ENCODE results near the gene PNLDC1. TPM values are rescaled to one million over a fixed set of nuclear protein-coding genes. Genes with fewer than 3 reads are reported as not detected.
"Not testable (repeated sequence)": the region's sequence is repeated elsewhere in the genome, so short reads cannot be mapped to it uniquely, and the experiment has no call there.

Gene PNLDC1
- total and polyA plus RNA-seq, 11 donors, result 0.04 to 0.67 (median 0.20) TPM; not detected in 6

DNA sequence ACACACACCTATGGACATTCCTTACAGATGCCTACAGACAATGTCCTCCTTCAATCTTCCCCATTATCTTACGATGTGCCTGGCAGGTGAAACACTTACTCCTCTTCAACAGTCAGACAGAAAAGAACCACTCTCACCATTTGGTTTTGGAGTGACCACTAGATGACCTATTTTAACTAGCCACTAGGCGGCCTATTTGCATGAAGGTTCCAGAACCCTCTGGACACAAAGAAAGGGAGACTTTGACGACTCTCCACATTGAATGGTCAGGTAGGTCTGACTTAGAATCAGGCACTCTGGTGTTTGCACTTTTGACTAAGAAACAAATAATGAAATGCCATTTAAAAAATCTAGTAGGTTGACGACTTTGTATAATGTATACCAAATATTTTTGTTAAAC, 42.0 kb downstream of the PNLDC1 start:
- DNase-seq (no peak), ATAC-seq (no peak)
- H3K9me3 ChIP-seq, result no peaks in the 10 kb centered on the region
- 72 to 81% (median 77%) methylated on average over 4 of the region's 4 CpGs for WGBS, 4 donors
- peaks cover 0 to 3% (median 0%) of the 10 kb centered on the region in 12 donors for H3K4me1 ChIP-seq
- no peak overlapping the region for H3K27ac ChIP-seq
- H3K4me3 ChIP-seq, result no peak overlapping the region
- H3K27me3 ChIP-seq, result no peaks in the 10 kb centered on the region
- H3K36me3 ChIP-seq, result no peaks in the 10 kb centered on the region
- intact Hi-C loops (cut with DNase I), result no loop called here
- TF ChIP-seq, protein P1, sequence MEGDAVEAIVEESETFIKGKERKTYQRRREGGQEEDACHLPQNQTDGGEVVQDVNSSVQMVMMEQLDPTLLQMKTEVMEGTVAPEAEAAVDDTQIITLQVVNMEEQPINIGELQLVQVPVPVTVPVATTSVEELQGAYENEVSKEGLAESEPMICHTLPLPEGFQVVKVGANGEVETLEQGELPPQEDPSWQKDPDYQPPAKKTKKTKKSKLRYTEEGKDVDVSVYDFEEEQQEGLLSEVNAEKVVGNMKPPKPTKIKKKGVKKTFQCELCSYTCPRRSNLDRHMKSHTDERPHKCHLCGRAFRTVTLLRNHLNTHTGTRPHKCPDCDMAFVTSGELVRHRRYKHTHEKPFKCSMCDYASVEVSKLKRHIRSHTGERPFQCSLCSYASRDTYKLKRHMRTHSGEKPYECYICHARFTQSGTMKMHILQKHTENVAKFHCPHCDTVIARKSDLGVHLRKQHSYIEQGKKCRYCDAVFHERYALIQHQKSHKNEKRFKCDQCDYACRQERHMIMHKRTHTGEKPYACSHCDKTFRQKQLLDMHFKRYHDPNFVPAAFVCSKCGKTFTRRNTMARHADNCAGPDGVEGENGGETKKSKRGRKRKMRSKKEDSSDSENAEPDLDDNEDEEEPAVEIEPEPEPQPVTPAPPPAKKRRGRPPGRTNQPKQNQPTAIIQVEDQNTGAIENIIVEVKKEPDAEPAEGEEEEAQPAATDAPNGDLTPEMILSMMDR (IDR thresholded peaks at IDR 0.05), result peak in 2 of 12 donors; percentile 10 to 20
- TF ChIP-seq POLR2A (IDR thresholded peaks at IDR 0.05), result no peak

DNA sequence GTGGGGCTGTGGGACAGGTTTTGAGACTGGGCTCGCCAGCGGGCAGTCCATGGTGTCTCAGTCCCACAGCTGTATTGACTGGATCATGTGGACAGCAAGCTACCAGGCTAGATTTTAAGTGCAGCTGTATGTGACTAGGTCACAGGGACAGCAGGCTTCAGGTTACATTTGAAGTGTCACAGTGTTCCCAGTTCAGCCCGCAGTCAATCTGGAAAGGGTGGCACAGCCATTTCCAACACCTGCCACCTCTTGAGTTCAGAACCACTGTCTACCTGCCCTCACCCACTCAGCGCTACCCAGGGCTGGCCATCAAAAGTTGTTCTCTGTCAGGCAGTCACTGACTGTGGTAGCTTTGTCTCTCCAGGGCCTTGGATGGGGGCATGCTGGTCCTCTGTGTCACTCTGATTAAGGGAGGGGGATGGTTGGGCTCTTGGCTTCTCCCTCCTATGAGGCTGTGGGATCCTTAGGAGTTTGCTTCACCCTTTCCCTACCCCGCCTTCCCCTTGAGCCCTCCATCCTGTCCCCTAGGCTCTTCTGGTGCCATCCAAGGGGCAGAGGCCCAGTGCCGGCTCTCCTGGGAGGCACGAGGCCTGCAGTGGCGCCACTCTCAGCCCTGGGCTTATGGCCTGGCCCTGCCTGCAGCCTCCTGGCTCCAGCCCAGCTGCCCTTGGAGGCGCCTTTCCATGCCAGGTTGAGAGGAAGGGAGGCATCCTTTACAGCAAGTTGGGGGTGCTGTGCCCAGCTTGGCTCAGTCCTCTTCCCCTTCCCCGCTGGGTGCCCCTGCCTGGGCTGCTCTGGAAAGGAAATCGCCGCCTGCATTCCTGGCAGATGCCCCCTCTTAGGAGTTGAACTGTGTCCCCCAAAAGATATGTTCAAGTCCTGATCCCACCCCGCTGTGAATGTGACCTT, 44.9 kb downstream of the PNLDC1 start:
- ATAC-seq, result peak in 1 of 4 donors; percentile 33
- Histone ChIP-seq H3K4me1 (no peaks in the 10 kb centered on the region), H3K27ac (no peak overlapping the region), H3K36me3 (no peaks in the 10 kb centered on the region), H3K9me3 (peaks cover 0 to 8% (median 0%) of the 10 kb centered on the region in 12 donors), H3K4me3 (no peak overlapping the region), H3K27me3 (no peaks in the 10 kb centered on the region)
- TF ChIP-seq POLR2A (IDR thresholded peaks at IDR 0.05), result no peak
- WGBS, 4 donors, result 78 to 88% (median 81%) methylated on average over 12 to 13 of the region's 13 CpGs
- DNase-seq, result no peak
- intact Hi-C loops (cut with DNase I), result no loop called here

DNA sequence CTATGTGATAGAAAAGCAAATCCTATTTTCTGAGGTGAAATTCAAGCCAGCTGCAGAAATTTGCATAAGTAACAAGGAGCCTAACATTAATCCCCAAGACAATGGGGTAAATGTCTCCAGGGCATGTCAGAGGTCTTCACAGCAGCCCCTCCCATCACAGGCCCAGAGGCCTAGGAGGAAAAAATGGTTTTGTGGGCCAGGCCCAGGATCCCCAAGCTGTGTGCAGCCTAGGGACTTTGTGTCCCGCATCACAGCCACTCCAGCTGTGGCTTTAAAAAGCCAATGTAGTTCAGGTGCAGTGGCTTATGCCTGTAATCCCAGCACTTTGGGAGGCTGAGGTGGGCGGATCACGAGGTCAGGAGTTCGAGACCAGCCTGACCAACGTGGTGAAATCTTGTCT, 48.5 kb downstream of the PNLDC1 start:
- WGBS, 4 donors, result 80 to 93% (median 91%) methylated on average over 5 of the region's 5 CpGs

DNA sequence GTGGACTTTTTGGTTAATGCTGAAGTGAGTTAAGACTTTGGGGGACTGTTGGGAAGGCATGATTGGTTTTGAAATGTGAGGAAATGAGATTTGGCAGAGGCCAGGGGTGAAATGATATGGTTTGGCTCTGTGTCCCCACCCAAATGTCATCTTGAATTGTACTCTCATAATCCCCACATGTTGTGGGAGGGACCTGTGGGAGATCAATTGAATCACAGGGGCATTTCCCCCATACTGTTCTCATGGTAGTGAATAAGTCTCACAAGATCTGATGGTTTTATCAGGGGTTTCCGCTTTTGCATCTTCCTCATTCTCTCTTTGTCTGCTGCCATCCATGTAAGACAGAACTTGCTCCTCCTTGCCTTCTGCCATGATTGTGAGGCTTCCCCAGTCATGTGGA, 49.8 kb downstream of the PNLDC1 start:
- not testable (repeated sequence) for H3K36me3 ChIP-seq, H3K27ac ChIP-seq, H3K9me3 ChIP-seq, ATAC-seq, H3K4me3 ChIP-seq, H3K27me3 ChIP-seq, DNase-seq
- intact Hi-C loops (cut with DNase I), result loop anchor here in 1 of 10 donors (10.0 kb wide), 1 partner anchor 155 kb away; the partner anchor contains the start of gene SOD2
- peaks cover 0 to 11% (median 0%) of the 10 kb centered on the region in 12 donors for H3K4me1 ChIP-seq
- 81 to 95% (median 90%) methylated on average over 1 of the region's 1 CpG for WGBS, 4 donors

More for the DNA sequence above, 48.5 kb downstream of the PNLDC1 start:
- ATAC-seq; H3K27me3 ChIP-seq; H3K27ac ChIP-seq; H3K4me3 ChIP-seq; H3K4me1 ChIP-seq; H3K9me3 ChIP-seq; H3K36me3 ChIP-seq; DNase-seq; intact Hi-C loops (cut with DNase I): not testable (repeated sequence)

DNA sequence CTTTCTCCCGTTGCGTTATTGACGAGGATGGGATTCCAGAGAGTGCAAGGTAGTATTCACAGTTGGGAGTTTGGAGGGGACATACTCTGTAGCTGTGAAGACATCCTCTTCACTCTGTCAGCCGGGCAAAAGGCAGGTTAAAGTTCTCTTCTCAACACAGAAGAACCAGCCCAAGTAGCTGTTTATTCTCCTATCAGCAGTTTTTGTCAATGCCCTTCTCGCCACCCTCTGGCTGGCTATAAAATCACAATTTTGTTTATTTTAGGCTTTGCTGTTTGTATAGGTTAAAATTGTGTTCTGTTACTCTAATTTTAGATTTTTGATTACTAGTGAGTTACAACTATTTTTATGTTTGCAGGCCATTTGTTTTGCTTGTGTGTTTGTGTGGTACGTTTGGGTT, 52.8 kb downstream of the PNLDC1 start:
- intact Hi-C loops (cut with DNase I), result loop anchor here in 1 of 10 donors (10.0 kb wide), 1 partner anchor 158 kb away; the partner anchor contains the start of gene SOD2
- Histone ChIP-seq H3K9me3 (peaks cover 0 to 23% (median 2%) of the 10 kb centered on the region in 12 donors), H3K4me1 (peaks cover 0 to 11% (median 0%) of the 10 kb centered on the region in 12 donors), H3K36me3 (no peaks in the 10 kb centered on the region), H3K27ac (no peak overlapping the region), H3K27me3 (no peaks in the 10 kb centered on the region), H3K4me3 (no peak overlapping the region)
- ATAC-seq, result no peak
- no peak for DNase-seq
- WGBS, 4 donors, result 54 to 68% (median 60%) methylated on average over 6 of the region's 6 CpGs
- TF ChIP-seq POLR2A (IDR thresholded peaks at IDR 0.05), result no peak
- TF ChIP-seq, protein P1 (IDR thresholded peaks at IDR 0.05), result peak in 4 of 12 donors; percentile 16 to 25 (median 20)

Data from heart left ventricle (tissue), 16 donors.